Stimulated activated naive CD4-positive, alpha-beta T cell treated with Interleukin-2 at 50 U/mL for 16 hours (primary cell): ENCODE results near the gene EPHA5.

ENCODE experiments used
- DNase-seq: peaks from one replicate; lab custom pipeline; 2025; lab: John Stamatoyannopoulos, UW

EPHA5 gene

DNA sequence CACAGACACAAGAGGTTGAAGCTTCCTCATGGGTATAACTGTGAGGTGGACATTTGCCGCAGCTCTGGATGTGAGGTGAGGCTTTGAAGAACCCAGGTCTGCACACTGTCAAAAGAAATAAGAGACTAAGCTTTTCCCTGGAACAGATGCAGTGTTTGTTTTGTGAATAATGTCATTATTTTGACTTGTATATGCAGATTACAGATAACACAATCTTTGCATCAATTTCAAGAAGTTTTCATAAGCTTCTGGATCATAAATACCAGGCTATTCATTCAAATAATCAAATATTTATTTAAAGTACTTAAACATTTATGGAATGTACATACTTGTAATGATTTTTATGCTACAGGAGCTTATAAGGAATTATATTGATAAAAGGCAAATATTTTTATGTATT is 174.8 kb downstream of the EPHA5 start:
- DNase-seq = no peak

DNA sequence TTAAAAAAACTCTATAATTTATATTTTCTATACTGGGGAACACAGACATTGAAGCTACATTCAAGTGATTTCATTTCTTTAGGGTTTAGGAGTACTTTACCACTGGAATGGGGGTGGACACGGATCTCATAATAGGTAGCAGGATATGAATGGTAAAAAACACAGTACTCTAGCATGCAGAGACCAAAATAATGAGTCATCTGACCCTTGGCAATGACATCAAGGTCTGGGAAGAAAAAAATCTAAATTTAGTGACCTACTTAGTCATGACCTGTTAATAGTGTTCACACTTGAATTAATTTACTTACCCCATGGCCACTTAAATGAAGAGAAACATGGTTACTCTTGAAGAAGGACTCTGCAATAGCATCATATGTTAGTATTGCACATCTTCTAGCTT is 187.9 kb downstream of the EPHA5 start:
- DNase-seq = no peak

DNA sequence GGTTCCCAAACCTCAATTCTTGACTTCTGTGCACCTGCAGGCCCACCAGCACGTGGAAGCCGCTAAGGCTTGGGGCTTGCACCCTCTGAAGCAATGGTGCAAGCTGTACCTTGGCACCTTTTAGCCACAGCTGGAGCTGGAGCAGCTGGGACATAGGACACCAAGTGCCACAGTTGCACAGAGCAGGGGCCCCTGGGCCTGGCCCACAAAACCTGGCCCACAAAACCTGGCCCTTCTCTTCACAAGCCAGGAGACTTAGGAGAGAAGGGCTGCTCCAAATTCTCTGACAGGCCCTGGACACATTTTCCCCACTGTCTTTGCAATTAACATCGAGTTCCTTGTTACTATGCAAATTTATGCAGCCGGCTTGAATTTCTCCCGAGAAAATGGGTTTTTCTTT is 197.8 kb downstream of the EPHA5 start:
- DNase-seq = no peak

DNA sequence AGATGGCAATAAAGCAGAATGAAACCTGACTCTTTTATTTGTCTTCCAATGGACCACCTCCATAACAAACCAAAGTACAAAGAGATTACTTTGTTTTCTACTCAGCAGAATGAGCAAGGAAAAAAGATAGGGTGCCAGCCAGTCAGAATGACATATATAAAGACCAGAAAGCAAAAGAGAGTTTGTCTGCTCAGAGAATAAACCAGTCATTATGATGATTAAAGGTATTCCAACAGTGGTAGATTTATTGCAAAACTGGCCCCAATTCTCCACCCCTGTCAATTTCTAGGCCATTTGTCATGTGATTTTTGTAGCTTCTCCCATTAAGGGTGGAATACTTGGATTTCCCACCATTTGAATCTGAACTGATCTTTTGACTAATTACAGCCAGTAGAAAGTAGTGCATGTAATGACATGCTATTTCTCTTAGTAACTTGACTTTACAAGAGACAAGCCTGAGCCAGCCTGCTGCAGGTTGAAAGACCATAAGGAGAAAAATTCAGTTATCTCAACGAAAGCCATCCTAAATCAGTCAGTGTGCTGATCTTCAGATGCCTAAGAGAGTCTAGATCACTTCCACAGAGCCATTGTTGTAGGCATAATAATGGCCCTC is 203.1 kb downstream of the EPHA5 start:
- DNase-seq = no peak

DNA sequence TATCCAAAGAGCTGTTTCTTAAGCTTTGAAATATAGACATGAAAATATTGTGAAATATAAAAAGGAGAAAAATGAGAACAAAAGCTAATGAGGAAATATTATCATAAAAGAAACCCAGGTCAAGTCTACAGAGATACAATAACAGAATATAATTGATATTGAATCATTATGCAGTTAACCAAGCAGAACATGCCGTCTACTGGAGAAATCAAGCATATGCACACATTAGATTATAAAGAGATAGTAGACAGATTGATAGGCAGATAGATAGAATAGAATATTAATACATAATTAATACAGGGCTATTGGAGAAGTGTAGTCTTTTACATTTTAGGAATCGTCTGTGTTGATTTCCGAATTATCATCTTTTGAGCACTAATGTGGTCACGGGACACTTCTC is 208.5 kb downstream of the EPHA5 start:
- DNase-seq = no peak

DNA sequence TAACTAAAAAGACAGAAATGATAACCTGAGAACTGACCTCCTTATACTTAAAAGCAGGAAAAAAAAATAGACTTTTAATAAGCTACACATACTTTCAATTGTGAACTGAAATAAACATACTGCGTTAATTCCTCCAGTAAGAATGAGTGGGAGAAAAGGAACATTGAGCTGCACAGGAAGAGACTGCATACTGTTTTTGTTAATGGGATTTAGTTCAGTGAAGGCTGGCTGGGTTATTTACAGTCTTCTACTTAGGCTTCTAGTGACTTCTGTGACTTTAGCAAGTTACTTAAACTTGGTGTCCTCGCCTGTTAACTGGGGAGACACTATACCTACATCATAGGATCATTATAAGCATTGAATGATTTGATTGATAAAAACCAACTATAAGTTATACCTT is 213.3 kb downstream of the EPHA5 start:
- no peak for DNase-seq

DNA sequence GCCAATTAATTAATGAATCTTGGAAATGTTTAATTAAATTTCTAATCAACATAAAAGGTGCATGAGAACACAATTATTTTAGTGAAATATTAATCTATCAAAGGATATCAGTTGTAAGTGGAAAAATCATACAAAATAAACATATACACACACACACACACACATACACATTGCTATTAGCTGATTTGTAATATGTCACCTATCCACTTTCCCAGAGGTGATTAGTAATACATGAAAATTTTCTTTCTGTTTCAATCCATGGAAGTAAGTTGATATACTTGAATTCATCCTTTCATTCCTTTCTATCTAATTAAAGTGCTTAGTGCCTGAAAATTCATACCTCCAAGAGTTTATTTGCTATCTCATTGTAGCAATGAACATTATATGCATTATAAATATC is 213.7 kb downstream of the EPHA5 start:
- DNase-seq = no peak

DNA sequence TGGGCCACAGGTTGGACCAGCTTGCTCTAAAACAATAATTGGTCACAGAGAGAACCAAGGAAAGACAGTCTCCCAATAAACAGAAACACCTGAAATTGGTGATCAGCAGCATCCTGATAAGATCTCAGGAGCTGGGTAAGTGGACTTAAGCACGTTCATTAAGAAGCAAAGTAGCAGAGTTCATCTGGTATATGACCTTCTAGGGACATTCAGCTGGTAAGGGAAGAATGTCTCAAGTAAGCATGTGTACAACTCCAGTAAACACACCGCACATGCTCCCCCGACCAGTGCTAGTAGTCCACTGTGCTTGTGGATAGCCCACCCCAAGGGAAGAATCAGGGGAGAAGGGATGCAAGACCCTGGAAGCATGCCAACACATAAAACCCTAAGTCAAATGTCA is 216.9 kb downstream of the EPHA5 start:
- DNase-seq = no peak

DNA sequence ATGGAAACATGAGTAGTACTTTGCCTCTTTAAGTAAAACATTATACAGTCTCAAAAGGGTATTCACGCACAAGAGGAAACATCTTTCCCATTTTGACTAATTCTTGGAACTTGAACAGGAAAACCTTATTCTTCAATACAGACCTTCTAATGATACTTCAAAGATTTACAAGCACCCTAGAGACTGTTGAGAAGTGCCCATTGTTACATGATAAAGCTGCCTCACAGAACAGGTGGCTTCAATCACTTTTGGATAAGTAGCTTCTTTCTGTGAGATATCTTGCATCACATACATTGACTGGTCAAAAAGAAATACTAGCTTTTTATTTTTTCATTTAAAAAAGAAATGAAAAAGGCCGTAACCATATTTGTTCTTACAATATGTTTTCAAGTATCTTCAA is 219.4 kb downstream of the EPHA5 start:
- no peak for DNase-seq

DNA sequence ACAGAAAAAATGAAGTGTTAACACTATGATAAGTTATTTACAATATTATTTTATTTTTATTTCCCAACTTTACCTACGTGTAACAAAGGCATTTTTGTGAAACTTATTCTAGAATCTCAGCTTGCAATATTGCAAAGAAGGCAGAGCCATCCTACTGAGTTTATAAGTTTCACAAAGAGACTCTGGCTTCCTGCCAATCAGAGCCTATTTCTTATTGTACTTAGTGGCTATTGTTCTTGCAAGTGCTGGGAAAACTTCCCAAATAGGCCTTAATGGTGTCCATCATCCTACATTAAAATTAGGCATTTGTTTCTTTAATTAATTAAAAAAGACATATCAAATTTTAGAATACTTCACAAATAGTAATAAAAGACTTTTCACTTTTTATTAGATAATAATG is 233.2 kb downstream of the EPHA5 start:
- DNase-seq = no peak

DNA sequence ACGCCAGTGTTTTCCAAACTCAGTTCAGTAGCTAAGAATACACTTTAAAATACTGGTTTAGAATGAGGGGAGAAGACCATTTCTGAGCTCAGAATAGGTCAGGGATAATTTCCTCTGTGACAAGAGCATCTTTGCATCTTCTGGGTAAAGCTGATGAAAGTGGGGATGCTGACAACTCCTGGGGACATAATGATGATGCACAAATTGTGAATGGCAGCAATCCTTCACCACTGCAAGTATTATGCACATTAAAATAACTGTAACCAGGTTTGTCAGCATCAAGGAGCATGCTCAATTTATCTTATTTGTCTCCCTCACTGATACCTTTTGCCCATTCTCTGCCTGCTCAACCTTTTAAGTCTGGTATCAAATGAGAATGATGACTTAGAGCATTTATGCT is 248.2 kb downstream of the EPHA5 start:
- no peak for DNase-seq

DNA sequence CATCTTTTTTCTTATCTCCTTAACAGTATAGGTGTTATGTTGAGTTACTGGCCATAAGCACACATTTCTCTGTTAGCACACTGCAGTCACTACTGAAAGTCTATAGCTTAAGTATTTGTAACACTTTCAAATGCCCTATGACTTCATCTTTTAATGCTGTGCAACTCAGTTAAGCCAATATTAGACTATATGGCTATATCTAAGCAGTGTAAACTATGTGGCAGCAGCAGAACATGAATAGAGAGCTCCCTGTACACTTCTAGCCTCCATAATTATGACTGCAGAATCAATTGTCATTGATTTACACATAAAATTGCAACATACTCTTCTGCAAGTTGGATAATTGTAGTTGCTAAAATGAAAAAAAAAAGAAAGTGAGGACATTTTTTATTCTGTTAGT is 250.3 kb downstream of the EPHA5 start:
- no peak for DNase-seq

DNA sequence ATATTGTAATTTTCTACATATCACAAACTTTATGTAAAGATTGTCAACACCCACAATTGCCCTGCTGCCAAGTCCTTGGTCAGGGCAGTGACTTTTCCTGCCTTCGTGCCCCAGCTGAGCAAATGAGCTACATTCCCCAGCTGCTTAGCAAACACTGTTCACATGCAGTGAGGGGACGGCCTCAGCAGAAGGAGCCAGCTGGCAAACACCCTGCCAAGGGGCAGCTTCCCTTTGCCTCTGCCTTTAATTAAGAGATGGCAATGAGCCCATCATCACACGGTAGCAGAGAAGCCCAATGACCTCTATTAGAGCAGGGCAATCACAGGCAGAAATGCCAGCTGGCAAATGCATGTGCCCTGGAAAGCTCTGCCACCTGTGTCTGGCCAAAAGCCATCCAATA is 253.4 kb downstream of the EPHA5 start:
- DNase-seq = no peak

DNA sequence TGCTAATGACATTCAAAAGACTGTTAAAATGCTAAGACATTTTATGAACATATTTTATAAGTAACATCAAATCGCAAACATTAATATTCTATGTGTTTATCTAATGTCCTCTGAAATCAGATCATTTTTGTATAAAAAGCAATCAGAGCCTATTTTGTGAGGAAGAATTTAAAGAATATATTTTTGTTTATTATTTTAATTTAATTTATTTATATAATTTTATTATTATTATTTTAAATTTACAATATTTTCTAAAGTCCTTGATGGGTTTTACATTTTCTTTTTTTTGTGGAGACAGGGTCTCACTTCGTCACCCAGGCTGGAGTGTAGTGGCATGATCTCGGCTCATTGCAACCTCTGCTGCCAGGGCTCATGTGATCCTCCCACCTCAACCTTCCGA is 262.8 kb downstream of the EPHA5 start:
- DNase-seq = no peak

DNA sequence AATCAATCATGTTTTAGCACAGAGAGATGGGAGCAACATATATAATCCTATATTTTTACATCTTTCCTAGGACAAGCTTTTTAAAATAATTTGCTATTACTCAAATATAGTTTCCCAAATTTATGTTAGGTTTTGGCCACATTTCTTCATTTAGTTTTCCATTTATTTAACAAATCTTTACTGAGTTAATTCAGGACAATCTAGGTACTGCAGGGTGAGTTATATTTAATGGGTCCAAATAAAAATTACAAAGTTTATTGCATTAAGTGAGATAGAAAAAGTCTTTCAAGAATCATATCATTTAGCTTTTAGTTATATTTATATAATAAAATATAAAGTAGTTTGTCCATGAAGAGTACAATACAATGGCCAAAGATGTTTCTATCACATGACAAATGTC is 269.2 kb downstream of the EPHA5 start:
- no peak for DNase-seq

DNA sequence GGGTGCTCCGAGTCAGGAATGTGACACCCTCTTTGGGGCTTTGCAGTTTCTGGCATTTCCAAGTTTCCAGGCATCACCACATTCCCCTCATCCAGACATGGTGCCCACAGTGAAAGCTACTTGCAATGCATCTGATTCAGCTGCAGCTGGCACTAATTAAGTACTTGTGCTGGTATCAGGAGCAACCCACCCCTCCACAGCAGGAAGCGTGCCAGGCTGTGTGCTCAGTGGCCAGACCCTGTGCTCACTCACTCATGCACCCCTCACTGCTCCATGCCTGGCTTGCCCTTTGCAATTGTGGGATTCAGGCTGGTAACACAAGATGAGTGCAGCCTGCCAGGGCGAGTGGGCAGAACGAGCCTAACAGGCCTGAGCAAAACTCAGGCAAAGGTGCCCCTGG is 271.2 kb downstream of the EPHA5 start:
- DNase-seq = no peak

DNA sequence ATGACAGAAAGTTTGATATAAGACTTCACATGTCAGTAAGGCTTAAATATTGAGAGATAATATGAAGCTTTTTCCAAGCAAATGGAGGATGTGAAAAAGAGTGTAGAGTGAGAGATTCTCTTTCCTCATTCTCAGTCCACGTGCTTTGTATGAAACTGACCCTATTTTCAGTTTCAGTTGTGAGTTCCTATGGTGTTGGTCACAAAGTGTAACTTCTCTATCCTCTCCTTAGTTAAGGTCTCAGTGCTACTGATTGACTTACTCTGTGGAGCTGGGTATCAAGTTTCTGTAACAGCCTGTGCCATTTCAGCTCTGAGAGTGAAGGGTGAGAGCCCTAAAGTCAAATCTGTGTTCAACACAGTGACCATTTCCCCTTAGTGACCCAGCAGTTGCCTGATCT is 277.2 kb downstream of the EPHA5 start:
- no peak for DNase-seq

DNA sequence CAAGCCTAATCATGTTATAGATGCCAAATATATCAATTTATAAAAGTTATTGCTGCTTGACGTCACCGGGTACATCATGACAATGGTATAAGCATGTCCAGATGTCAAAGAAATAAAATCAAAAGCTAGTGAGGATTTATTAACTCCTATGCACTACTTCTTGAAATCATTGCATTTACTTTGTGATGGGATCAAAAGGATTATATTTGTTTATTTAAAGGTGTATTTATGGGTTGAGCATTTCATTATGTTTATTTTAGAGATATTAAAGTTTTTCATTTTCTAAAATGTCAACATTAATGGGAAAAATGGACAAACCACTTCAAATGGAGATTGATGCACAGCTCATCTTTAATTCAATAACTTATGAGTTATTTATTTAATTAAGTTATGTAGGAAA is 277.8 kb downstream of the EPHA5 start:
- no peak for DNase-seq

DNA sequence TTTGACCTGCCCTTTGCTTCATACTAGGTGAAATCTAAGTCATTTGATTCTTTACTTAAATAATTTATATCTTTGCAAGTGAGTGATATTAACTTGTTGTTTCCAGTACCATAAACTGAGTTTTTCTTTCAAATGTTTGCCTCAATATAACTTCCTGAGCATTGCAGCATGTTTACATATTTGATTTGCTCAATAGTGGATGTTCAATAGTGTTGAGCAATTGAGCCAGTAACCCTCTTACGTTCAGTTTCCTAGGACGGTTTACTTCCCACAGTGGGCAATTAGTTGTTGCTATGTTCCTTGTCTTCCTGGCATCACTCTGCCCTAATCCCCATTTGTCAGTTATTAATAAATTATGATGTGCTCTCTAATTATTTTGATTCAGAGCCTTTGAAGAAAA is 278.5 kb downstream of the EPHA5 start:
- no peak for DNase-seq

DNA sequence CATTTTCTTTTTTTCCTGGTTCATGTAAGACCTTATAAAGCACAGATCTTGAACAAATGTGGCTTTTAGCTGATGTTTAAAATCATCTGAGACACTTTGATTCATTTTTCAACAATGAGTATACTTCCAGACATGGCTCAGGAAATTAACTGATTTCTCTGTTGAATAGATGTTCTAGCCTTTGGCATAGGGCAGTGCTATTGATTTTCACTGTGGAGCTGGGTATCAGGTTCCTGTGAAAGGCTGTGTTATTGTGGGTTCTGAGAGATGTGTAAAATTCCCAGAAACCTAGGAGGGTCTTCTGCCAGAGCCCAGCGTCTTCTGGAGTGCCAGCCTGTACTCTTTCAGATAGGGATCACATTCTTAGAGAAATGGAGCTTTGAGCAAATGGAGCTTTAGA is 278.9 kb downstream of the EPHA5 start:
- no peak for DNase-seq

DNA sequence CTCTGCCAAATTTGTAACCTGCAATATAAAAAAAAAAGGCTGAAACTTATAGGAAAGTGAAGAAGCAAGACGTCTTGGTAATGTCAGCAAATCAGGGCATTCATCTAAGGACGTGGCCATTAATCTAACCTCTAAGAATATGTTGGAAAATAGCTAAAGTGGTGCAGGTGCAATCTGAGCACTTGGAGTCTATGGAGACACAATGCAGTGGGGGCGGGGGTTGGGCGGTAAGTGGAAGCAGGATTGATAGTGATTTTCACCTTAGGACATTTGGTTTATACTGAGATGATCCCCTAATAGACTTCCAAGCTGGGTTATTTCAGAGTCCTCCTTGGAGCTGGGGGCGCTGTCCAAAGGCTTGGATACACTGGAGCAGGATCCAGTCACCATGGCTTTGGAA is 283.4 kb downstream of the EPHA5 start:
- DNase-seq = no peak

DNA sequence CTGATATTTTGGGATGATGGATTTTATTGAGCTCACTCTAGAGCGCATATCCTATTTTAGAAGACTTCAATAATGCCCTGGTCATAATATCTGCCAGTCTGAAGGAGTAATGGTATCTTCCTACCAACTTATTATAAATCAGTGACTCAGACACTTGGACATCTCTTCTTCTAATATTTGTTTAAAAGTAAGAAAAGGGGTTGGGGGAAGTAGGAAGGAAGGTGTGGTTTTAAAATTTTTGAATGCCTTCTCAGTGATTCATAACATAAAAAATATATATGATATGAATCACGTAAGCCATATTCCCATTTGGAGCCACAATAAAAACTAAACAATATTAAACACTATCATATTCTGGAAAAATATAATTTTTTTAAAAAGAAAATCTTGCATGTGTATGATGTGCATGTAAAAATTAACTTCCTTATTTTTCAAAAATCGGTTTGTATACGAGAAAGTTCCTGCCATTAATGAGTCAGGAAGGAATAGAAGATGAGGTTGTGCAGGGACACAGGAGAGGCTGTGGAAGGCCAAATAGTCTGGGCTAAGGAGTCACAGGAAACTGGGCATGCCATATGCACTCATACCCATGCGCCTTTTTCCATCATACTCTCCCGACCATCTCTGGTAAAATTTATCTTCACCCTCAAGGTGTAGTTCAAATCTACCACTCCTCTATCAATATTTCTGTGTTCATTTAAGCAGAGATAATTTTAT is 286.5 kb downstream of the EPHA5 start:
- DNase-seq = no peak

DNA sequence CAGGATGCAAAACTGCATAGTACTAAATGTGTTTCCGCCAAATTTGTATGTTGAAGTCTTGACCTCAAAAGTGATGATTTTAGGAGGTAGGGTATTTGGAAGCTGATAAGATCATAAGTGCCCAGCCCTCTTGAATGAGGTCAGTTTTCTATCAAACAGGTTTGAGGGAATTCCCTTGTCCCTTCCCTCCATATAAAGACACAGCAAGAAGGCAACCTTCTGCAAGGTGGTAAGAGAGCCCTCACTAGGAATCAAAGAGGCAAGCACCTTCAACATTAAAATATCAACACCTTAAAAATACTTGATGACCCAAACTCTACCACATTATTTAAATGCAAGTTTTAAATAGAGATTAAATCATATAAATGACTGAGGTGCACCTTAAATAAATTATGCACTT is 288.6 kb downstream of the EPHA5 start:
- no peak for DNase-seq

DNA sequence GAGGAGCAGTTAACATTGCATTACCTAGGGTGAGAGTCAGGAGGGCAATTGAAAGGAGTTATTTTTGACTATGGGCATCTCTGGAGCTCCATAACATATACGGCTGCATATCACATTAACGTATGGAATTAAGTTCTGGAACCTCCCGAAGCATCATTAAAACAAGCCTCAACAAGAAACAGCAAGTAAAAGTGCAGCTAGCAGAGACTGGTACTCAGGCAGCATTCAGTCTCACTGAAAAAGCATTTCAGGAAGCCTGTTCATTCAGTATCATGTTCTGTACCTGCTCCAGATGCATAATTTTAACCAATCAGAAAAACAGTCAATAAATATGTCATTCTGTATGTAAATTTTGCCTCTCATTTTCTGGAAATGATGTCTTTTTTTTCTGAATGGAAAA is 299.6 kb downstream of the EPHA5 start:
- DNase-seq = no peak
